Trophoblast cell (in vitro differentiated cells and primary cell): ENCODE measurements around the gene ME3. TPM values are rescaled to one million over a fixed set of nuclear protein-coding genes. Genes with fewer than 3 reads are reported as not detected.

ENCODE experiments used
- DNase-seq, 2 donors: peaks; one replicate each; pipeline ENCODE4 v3.0.0-alpha.2; 2016
- H2AFZ ChIP-seq: 2 replicates; pipeline ENCODE4 v1.6.1; 2013; ENCODE audit warnings: low read length, moderate library complexity, mild to moderate bottlenecking; ENCODE audit not compliant: insufficient read depth, poor library complexity
- H2AK5ac ChIP-seq: 2 replicates; pipeline ENCODE4 v1.6.1; 2013; ENCODE audit warnings: mild to moderate bottlenecking, low read length
- H2BK120ac ChIP-seq: 2 replicates; pipeline ENCODE4 v1.6.1; 2013; ENCODE audit warnings: low read length, mild to moderate bottlenecking, moderate library complexity; ENCODE audit not compliant: insufficient read depth, poor library complexity
- H2BK12ac ChIP-seq: 2 replicates; pipeline ENCODE4 v1.6.1; 2013; ENCODE audit warnings: mild to moderate bottlenecking, low read length, moderate library complexity
- H2BK5ac ChIP-seq: 2 replicates; pipeline ENCODE4 v1.6.1; 2013; ENCODE audit warnings: low read length, low read depth, moderate library complexity, mild to moderate bottlenecking; ENCODE audit not compliant: poor library complexity
- H3K14ac ChIP-seq: 2 replicates; pipeline ENCODE4 v1.6.1; 2013; ENCODE audit warnings: mild to moderate bottlenecking, low read length
- H3K18ac ChIP-seq: 2 replicates; pipeline ENCODE4 v1.6.1; 2013; ENCODE audit warnings: mild to moderate bottlenecking, low read length
- H3K23ac ChIP-seq: 2 replicates; pipeline ENCODE4 v1.6.1; 2013; ENCODE audit warnings: low read length
- H3K27ac ChIP-seq: 2 replicates; pipeline ENCODE4 v1.5.1; 2013; ENCODE audit warnings: low read depth, mild to moderate bottlenecking, inconsistent platforms, low read length, moderate library complexity
- H3K27me3 ChIP-seq: 2 replicates; pipeline ENCODE4 v1.6.1; 2013; ENCODE audit warnings: inconsistent platforms, mild to moderate bottlenecking, low read length, moderate library complexity; ENCODE audit not compliant: insufficient read depth
- H3K36me3 ChIP-seq, 2 experiments: 1 replicate in 1 of 2; 2 replicates in 1 of 2; pipeline ENCODE4 v1.6.1; 2013; ENCODE audit warnings: low read length in 2 of 2, mild to moderate bottlenecking in 2 of 2, moderate library complexity in 1 of 2; ENCODE audit not compliant: insufficient read depth in 2 of 2, control insufficient read depth in 1 of 2
- H3K4ac ChIP-seq: 2 replicates; pipeline ENCODE4 v1.6.1; 2013; ENCODE audit warnings: low read depth, mild to moderate bottlenecking, low read length, moderate library complexity
- H3K4me1 ChIP-seq, 2 experiments: 1 replicate in 1 of 2; 2 replicates in 1 of 2; pipeline ENCODE4 v1.6.1; 2013; ENCODE audit warnings: low read length in 2 of 2, mild to moderate bottlenecking in 2 of 2, moderate library complexity in 1 of 2; ENCODE audit not compliant: insufficient read depth in 2 of 2, control insufficient read depth in 1 of 2
- H3K4me2 ChIP-seq: 2 replicates; pipeline ENCODE4 v1.6.1; 2013; ENCODE audit warnings: inconsistent platforms, mild to moderate bottlenecking, low read length, moderate library complexity
- H3K4me3 ChIP-seq: 2 replicates; pipeline ENCODE4 v1.5.1; 2013; ENCODE audit warnings: mild to moderate bottlenecking, low read depth, low read length, inconsistent platforms
- H3K79me1 ChIP-seq: one replicate; pipeline ENCODE4 v1.6.1; 2013; ENCODE audit warnings: low read length
- H3K79me2 ChIP-seq: 2 replicates; pipeline ENCODE4 v1.6.1; 2013; ENCODE audit warnings: low read length, mild to moderate bottlenecking; ENCODE audit not compliant: control insufficient read depth, insufficient read depth, poor library complexity
- H3K9ac ChIP-seq: 2 replicates; pipeline ENCODE4 v1.6.1; 2013; ENCODE audit warnings: mild to moderate bottlenecking, low read length
- H3K9me3 ChIP-seq: 2 replicates; pipeline ENCODE4 v1.6.1; 2013; ENCODE audit warnings: low read depth, mild to moderate bottlenecking, control low read depth, inconsistent platforms, low read length; ENCODE audit not compliant: insufficient read depth
- H4K12ac ChIP-seq: 2 replicates; pipeline ENCODE4 v1.6.1; 2013; ENCODE audit warnings: low read depth, mild to moderate bottlenecking, low read length, moderate library complexity
- H4K8ac ChIP-seq: 2 replicates; pipeline ENCODE4 v1.6.1; 2013; ENCODE audit warnings: low read depth, mild to moderate bottlenecking, low read length, moderate library complexity
- H4K91ac ChIP-seq: one replicate; pipeline ENCODE4 v1.6.1; 2013; ENCODE audit warnings: low read depth, mild to moderate bottlenecking, low read length, moderate library complexity
- WGBS: extraction: QIAGEN DNeasy Blood & Tissue Kit; methylation state at CpG from one replicate; pipeline ENCODE4 v1.1.7; 2013; ENCODE audit warnings: missing lambda C conversion rate; ENCODE audit not compliant: insufficient read length, insufficient coverage; ENCODE audit errors: extremely low coverage; 5-methylcytosine and 5-hydroxymethylcytosine counted together
- polyA plus RNA-seq: library from polyadenylated mRNA; stranded (reverse); fragments of 200-250 nt; gene quantifications from 2 replicates; pipeline ENCODE4 v1.2.3, GENCODE V29; 2013

Gene ME3
- polyA plus RNA-seq: 2.0 and 2.3 TPM in 2 replicates

GRCh38 chr11:86672007-86672621 lies at the start of gene ME3:
Gene ME3, minus strand, starts transcription at chr11:86672616.
- peak within 1 kb of the TSS; percentile 13 for H3K4ac ChIP-seq
- H2BK5ac ChIP-seq: peak within 1 kb of the TSS; percentile 42
- no peak within 1 kb of the TSS for H3K27ac ChIP-seq
- peak within 1 kb of the TSS; percentile 49 for H2BK120ac ChIP-seq
- H3K4me2 ChIP-seq: peak within 1 kb of the TSS; percentile 91
- H3K18ac ChIP-seq: peak within 1 kb of the TSS; percentile 16
- H3K9ac ChIP-seq: no peak within 1 kb of the TSS
- peak within 1 kb of the TSS; percentile 97 for H2AFZ ChIP-seq
- peak within 1 kb of the TSS; percentile 92 for H2BK12ac ChIP-seq
- no peaks in the 10 kb centered on the region for H3K36me3 ChIP-seq
- no CpG with 5 or more reads among the region's 52 CpGs for WGBS
- H3K79me2 ChIP-seq: peaks cover 3% of the 10 kb centered on the region
- peak within 1 kb of the TSS; percentile 34 for H4K8ac ChIP-seq
- peak; percentile 33 to 45 for DNase-seq
- peak within 1 kb of the TSS; percentile 4 for H4K91ac ChIP-seq
- H3K4me3 ChIP-seq: peak within 1 kb of the TSS; percentile 72
- H4K12ac ChIP-seq: peak within 1 kb of the TSS; percentile 71
- peaks cover 10% of the 10 kb centered on the region for H3K79me1 ChIP-seq
- no peaks in the 10 kb centered on the region for H3K9me3 ChIP-seq
- H3K14ac ChIP-seq: peak within 1 kb of the TSS; percentile 95
- H3K23ac ChIP-seq: no peak within 1 kb of the TSS
- peaks cover 9 to 13% of the 10 kb centered on the region in 2 experiments for H3K4me1 ChIP-seq
- H3K27me3 ChIP-seq: peaks cover 12% of the 10 kb centered on the region
- no peak within 1 kb of the TSS for H2AK5ac ChIP-seq

GRCh38 chr11:86722006-86722405 lies 49.6 kb upstream of the ME3 start:
- Histone ChIP-seq H3K27me3 (no peaks in the 10 kb centered on the region), H3K79me1 (peaks cover 20% of the 10 kb centered on the region), H3K27ac (no peak overlapping the region), H3K4me2 (no peak overlapping the region), H4K8ac (no peak overlapping the region), H3K14ac (no peak overlapping the region), H2BK12ac (no peak overlapping the region), H3K4me3 (no peak overlapping the region), H3K4ac (no peak overlapping the region), H2BK120ac (no peak overlapping the region), H3K9me3 (no peaks in the 10 kb centered on the region), H3K36me3 (no peaks in the 10 kb centered on the region), H4K12ac (no peak overlapping the region), H3K23ac (no peak overlapping the region), H2BK5ac (no peak overlapping the region), H3K79me2 (peaks cover 2% of the 10 kb centered on the region), H3K9ac (no peak overlapping the region), H4K91ac (no peak overlapping the region), H2AK5ac (no peak overlapping the region), H3K4me1 (peaks cover 11 to 17% of the 10 kb centered on the region in 2 experiments), H2AFZ (no peak overlapping the region), H3K18ac (no peak overlapping the region)
- no CpG with 5 or more reads among the region's 1 CpG for WGBS
- no peak for DNase-seq

GRCh38 chr11:86720546-86720945 lies 48.1 kb upstream of the ME3 start:
- no CpG with 5 or more reads among the region's 2 CpGs for WGBS
- Histone ChIP-seq H3K4me1 (peaks cover 9 to 13% of the 10 kb centered on the region in 2 experiments), H3K4ac (peak overlapping the region; percentile 26), H4K91ac (peak overlapping the region; percentile 92), H2BK120ac (peak overlapping the region; percentile 91), H3K79me1 (peaks cover 20% of the 10 kb centered on the region), H2BK5ac (peak overlapping the region; percentile 90), H2AFZ (no peak overlapping the region), H3K9me3 (no peaks in the 10 kb centered on the region), H3K14ac (peak overlapping the region; percentile 56), H3K36me3 (no peaks in the 10 kb centered on the region), H4K8ac (no peak overlapping the region), H3K79me2 (peaks cover 2% of the 10 kb centered on the region), H3K4me3 (no peak overlapping the region), H3K27ac (peak overlapping the region; percentile 89), H3K18ac (no peak overlapping the region), H3K23ac (no peak overlapping the region), H3K4me2 (no peak overlapping the region), H2AK5ac (peak overlapping the region; percentile 51), H3K9ac (no peak overlapping the region), H4K12ac (no peak overlapping the region), H3K27me3 (no peaks in the 10 kb centered on the region), H2BK12ac (peak overlapping the region; percentile 96)
- no peak for DNase-seq

GRCh38 chr11:86719781-86720463 lies 47.5 kb upstream of the ME3 start:
- Histone ChIP-seq H2AFZ (peak overlapping the region; percentile 1), H3K36me3 (no peaks in the 10 kb centered on the region)
- WGBS: no CpG with 5 or more reads among the region's 1 CpG

More at GRCh38 chr11:86719781-86720463, 47.5 kb upstream of the ME3 start:
- no peak overlapping the region for H3K23ac ChIP-seq
- peak overlapping the region; percentile 39 for H2BK12ac ChIP-seq
- DNase-seq: peak; percentile 41 to 85
- H2AK5ac ChIP-seq: peak overlapping the region; percentile 23
- peak overlapping the region; percentile 26 for H3K4ac ChIP-seq
- H3K4me2 ChIP-seq: no peak overlapping the region
- H3K79me1 ChIP-seq: peaks cover 20% of the 10 kb centered on the region
- H3K9me3 ChIP-seq: no peaks in the 10 kb centered on the region
- H3K4me3 ChIP-seq: no peak overlapping the region
- peak overlapping the region; percentile 3 for H3K18ac ChIP-seq
- H3K9ac ChIP-seq: no peak overlapping the region
- H4K8ac ChIP-seq: peak overlapping the region; percentile 44
- H3K27ac ChIP-seq: peak overlapping the region; percentile 89
- peak overlapping the region; percentile 91 for H2BK120ac ChIP-seq
- peak overlapping the region; percentile 92 for H4K91ac ChIP-seq
- peaks cover 9 to 13% of the 10 kb centered on the region in 2 experiments for H3K4me1 ChIP-seq
- peak overlapping the region; percentile 78 for H3K14ac ChIP-seq
- peak overlapping the region; percentile 63 for H4K12ac ChIP-seq
- peak overlapping the region; percentile 90 for H2BK5ac ChIP-seq
- H3K79me2 ChIP-seq: peaks cover 2% of the 10 kb centered on the region
- H3K27me3 ChIP-seq: no peaks in the 10 kb centered on the region
